ENCODE data around the gene APOM.

DNA sequence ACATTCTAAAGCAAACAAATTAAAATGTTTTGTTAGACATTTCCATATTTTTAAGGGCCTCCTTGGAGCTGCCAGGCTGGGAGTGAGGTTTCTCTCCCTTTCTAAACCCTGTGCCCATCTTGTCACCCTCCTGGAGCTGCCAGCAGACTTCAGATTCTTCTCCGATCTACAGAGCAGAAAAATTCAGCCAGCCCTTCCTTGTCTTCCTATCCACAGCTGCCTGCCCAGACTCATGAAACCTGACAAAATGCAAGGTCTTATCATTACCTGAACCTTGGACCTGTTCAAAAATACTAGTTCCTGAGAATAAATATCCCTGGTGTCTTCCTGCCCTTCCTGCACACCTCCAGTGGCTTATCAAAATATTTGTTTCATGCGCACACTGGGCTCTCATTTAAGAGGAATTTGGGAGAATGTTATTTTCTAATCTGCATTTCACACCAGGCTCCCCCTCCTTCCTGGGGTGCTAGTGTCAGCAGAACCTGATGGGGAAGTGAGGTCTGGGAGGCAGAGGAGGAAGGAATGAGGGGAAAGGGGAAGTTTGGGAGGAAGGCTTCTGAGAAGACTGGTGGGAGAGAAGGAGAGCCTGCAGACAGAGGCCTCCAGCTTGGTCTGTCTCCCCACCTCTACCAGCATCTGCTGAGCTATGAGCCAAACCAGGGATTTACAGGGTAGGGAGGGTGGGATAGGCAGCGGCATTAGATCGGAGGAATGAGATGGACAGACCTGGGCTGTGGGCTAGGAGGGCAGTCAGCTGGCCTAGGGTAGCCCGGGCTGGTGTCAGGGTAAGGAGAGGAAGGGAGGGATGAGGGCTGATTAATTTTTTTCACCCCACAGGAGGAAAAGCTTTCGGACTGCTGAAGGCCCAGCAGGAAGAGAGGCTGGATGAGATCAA is 40.8 kb upstream of the APOM start, which contains the start of gene AIF1:
- TF ChIP-seq CTCF (IDR thresholded peaks at IDR 0.05; ENCODE audit: low read length) (no peak), EZH2 (IDR thresholded peaks at IDR 0.05; ENCODE audit: borderline replicate concordance, low read length) (no peak)
